ENCODE data around the gene ANKRD40CL.

DNA sequence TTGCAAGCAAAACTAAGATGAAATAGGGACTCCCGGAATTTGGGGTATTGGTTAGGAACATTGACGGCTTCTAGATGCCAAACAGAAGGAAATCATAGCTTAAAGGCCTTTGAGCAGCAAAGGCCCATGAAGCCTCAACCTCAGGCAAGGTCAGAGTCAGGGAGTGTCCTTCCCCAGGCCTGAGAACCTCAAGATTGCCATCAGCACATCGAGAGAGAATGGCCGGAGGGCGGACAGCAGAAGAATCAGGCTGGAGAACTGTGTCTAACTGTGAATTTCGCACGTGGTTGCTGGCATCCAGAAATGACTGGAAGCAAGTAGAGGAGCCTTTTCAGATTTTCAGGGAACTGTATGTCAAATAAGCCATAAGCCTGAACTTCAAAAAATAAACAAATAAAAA is 24.8 kb upstream of the ANKRD40CL start:
- TF ChIP-seq, protein P1, sequence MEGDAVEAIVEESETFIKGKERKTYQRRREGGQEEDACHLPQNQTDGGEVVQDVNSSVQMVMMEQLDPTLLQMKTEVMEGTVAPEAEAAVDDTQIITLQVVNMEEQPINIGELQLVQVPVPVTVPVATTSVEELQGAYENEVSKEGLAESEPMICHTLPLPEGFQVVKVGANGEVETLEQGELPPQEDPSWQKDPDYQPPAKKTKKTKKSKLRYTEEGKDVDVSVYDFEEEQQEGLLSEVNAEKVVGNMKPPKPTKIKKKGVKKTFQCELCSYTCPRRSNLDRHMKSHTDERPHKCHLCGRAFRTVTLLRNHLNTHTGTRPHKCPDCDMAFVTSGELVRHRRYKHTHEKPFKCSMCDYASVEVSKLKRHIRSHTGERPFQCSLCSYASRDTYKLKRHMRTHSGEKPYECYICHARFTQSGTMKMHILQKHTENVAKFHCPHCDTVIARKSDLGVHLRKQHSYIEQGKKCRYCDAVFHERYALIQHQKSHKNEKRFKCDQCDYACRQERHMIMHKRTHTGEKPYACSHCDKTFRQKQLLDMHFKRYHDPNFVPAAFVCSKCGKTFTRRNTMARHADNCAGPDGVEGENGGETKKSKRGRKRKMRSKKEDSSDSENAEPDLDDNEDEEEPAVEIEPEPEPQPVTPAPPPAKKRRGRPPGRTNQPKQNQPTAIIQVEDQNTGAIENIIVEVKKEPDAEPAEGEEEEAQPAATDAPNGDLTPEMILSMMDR (IDR thresholded peaks at IDR 0.05) = no peak
- no peak for TF ChIP-seq EZH2 (IDR thresholded peaks at IDR 0.05)
- TF ChIP-seq EZH2phosphoT487 (IDR thresholded peaks at IDR 0.05) = no peak

Measured in neural progenitor cell (in vitro differentiated cells).